Measurements from ENCODE around the gene CD3G. TPM values are rescaled to one million over a fixed set of nuclear protein-coding genes. Genes with fewer than 3 reads are reported as not detected.

CD3G gene
- total and polyA plus RNA-seq, 9 of the 15 experiments (the other 6 are each of a cell fraction or from before 2014, with no cell fraction given), result 0.30 to 1.7 (median 0.47) TPM

DNA sequence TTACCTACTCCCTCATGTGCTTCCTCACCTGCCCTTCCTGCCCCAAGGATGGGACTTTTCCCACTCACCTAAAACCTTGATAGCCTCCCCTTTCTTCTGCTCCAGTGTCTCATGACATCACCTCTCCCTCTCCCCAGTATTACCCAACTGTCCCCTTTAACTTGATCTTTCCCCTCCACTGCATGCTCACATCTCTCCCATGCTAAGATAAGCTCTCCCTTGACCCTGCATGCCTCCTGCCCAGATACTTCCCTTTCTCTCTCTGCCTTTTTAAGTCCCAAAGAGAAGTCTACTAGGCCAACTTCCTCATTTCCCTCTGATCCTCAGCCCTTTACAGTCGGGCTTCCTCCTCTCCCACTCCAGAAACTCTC is 24.8 kb upstream of the CD3G start (continued):
- TF ChIP-seq, protein P1, sequence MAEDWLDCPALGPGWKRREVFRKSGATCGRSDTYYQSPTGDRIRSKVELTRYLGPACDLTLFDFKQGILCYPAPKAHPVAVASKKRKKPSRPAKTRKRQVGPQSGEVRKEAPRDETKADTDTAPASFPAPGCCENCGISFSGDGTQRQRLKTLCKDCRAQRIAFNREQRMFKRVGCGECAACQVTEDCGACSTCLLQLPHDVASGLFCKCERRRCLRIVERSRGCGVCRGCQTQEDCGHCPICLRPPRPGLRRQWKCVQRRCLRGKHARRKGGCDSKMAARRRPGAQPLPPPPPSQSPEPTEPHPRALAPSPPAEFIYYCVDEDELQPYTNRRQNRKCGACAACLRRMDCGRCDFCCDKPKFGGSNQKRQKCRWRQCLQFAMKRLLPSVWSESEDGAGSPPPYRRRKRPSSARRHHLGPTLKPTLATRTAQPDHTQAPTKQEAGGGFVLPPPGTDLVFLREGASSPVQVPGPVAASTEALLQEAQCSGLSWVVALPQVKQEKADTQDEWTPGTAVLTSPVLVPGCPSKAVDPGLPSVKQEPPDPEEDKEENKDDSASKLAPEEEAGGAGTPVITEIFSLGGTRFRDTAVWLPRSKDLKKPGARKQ (CRISPR knock-in tag; IDR thresholded peaks at IDR 0.05), result no peak
- TF ChIP-seq, protein P2, sequence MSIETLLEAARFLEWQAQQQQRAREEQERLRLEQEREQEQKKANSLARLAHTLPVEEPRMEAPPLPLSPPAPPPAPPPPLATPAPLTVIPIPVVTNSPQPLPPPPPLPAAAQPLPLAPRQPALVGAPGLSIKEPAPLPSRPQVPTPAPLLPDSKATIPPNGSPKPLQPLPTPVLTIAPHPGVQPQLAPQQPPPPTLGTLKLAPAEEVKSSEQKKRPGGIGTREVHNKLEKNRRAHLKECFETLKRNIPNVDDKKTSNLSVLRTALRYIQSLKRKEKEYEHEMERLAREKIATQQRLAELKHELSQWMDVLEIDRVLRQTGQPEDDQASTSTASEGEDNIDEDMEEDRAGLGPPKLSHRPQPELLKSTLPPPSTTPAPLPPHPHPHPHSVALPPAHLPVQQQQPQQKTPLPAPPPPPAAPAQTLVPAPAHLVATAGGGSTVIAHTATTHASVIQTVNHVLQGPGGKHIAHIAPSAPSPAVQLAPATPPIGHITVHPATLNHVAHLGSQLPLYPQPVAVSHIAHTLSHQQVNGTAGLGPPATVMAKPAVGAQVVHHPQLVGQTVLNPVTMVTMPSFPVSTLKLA (conservative IDR thresholded peaks at IDR 0.05), result 0 out of 4 replicates have a peak, but pooled peaks of 1 of the 2 experiments have one; percentile 28
- TF ChIP-seq, protein P3, sequence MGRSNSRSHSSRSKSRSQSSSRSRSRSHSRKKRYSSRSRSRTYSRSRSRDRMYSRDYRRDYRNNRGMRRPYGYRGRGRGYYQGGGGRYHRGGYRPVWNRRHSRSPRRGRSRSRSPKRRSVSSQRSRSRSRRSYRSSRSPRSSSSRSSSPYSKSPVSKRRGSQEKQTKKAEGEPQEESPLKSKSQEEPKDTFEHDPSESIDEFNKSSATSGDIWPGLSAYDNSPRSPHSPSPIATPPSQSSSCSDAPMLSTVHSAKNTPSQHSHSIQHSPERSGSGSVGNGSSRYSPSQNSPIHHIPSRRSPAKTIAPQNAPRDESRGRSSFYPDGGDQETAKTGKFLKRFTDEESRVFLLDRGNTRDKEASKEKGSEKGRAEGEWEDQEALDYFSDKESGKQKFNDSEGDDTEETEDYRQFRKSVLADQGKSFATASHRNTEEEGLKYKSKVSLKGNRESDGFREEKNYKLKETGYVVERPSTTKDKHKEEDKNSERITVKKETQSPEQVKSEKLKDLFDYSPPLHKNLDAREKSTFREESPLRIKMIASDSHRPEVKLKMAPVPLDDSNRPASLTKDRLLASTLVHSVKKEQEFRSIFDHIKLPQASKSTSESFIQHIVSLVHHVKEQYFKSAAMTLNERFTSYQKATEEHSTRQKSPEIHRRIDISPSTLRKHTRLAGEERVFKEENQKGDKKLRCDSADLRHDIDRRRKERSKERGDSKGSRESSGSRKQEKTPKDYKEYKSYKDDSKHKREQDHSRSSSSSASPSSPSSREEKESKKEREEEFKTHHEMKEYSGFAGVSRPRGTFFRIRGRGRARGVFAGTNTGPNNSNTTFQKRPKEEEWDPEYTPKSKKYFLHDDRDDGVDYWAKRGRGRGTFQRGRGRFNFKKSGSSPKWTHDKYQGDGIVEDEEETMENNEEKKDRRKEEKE (IDR thresholded peaks at IDR 0.05; ENCODE audit: borderline replicate concordance in 1 of 2, control insufficient read depth in 1 of 2, low read depth in 2 of 2, low read length in 1 of 2), result no peak
- TF ChIP-seq, protein P4, sequence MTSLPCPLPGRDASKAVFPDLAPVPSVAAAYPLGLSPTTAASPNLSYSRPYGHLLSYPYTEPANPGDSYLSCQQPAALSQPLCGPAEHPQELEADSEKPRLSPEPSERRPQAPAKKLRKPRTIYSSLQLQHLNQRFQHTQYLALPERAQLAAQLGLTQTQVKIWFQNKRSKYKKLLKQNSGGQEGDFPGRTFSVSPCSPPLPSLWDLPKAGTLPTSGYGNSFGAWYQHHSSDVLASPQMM (CRISPR knock-in tag; IDR thresholded peaks at IDR 0.05), result no peak
- TF ChIP-seq HDAC1 (IDR thresholded peaks at IDR 0.05) (peak in 1 of 2 experiments; percentile 35; a peak in 1 of 4 replicates), ZNF696 (CRISPR knock-in tag; conservative IDR thresholded peaks at IDR 0.05) (no peak), MTA3 (IDR thresholded peaks at IDR 0.05; ENCODE audit: borderline replicate concordance) (peak; percentile 66; the same call in 1 of the 2 replicates), ESRRA (IDR thresholded peaks at IDR 0.05; ENCODE audit: borderline replicate concordance, low read depth) (peak; percentile 17; the same call in 1 of the 2 replicates), CBFA2T3 (IDR thresholded peaks at IDR 0.05) (peak; percentile 56), MYC (IDR thresholded peaks at IDR 0.05; ENCODE audit: low read depth, low read length) (peak; percentile 39; the same call in 1 of the 2 replicates), MYC (CRISPR knock-in tag; IDR thresholded peaks at IDR 0.05; ENCODE audit: borderline replicate concordance, low read depth) (no peak), ZNF445 (CRISPR knock-in tag; IDR thresholded peaks at IDR 0.05; ENCODE audit: low read depth) (no peak), GATA2 (CRISPR knock-in tag; IDR thresholded peaks at IDR 0.05) (peak; percentile 38), NCOA4 (IDR thresholded peaks at IDR 0.05; ENCODE audit: partially characterized antibody) (no peak), L3MBTL2 (IDR thresholded peaks at IDR 0.05) (peak; percentile 54)
- TF ChIP-seq, protein P5, sequence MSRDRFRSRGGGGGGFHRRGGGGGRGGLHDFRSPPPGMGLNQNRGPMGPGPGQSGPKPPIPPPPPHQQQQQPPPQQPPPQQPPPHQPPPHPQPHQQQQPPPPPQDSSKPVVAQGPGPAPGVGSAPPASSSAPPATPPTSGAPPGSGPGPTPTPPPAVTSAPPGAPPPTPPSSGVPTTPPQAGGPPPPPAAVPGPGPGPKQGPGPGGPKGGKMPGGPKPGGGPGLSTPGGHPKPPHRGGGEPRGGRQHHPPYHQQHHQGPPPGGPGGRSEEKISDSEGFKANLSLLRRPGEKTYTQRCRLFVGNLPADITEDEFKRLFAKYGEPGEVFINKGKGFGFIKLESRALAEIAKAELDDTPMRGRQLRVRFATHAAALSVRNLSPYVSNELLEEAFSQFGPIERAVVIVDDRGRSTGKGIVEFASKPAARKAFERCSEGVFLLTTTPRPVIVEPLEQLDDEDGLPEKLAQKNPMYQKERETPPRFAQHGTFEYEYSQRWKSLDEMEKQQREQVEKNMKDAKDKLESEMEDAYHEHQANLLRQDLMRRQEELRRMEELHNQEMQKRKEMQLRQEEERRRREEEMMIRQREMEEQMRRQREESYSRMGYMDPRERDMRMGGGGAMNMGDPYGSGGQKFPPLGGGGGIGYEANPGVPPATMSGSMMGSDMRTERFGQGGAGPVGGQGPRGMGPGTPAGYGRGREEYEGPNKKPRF (IDR thresholded peaks at IDR 0.05; ENCODE audit: low read depth, low read length), result no peak
- TF ChIP-seq, protein P6, sequence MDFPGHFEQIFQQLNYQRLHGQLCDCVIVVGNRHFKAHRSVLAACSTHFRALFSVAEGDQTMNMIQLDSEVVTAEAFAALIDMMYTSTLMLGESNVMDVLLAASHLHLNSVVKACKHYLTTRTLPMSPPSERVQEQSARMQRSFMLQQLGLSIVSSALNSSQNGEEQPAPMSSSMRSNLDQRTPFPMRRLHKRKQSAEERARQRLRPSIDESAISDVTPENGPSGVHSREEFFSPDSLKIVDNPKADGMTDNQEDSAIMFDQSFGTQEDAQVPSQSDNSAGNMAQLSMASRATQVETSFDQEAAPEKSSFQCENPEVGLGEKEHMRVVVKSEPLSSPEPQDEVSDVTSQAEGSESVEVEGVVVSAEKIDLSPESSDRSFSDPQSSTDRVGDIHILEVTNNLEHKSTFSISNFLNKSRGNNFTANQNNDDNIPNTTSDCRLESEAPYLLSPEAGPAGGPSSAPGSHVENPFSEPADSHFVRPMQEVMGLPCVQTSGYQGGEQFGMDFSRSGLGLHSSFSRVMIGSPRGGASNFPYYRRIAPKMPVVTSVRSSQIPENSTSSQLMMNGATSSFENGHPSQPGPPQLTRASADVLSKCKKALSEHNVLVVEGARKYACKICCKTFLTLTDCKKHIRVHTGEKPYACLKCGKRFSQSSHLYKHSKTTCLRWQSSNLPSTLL (IDR thresholded peaks at IDR 0.05), result no peak
